Breast epithelium (tissue), 4 donors: ENCODE measurements around the gene LUZP1. TPM values are rescaled to one million over a fixed set of nuclear protein-coding genes. Genes with fewer than 3 reads are reported as not detected.

ENCODE experiments used
- DNase-seq, 2 donors: peaks; one replicate each; pipeline ENCODE4 v3.0.0-alpha.2; 2019; ENCODE audit warnings: low spot score in 2 of 2
- H3K27ac ChIP-seq, 2 donors: fragments of 200-600 bp; sonication (generic) in 1 of 2; one replicate each; pipeline ENCODE4 v1.5.1; 2016 to 2019; ENCODE audit warnings: mild to moderate bottlenecking in 1 of 2
- H3K27me3 ChIP-seq, 2 donors: fragments of 200-600 bp; sonication (generic) in 1 of 2; one replicate each; pipeline versions ENCODE4 v1.5.1 to v1.6.0; 2017 to 2019; ENCODE audit warnings: control low read depth in 1 of 2, mild to moderate bottlenecking in 1 of 2
- H3K36me3 ChIP-seq: fragments of 200-600 bp; one replicate; pipeline ENCODE4 v1.5.1; 2019
- H3K4me1 ChIP-seq, 2 donors: fragments of 200-600 bp; sonication (generic); one replicate each; pipeline ENCODE4 v1.5.1; 2016 to 2019; ENCODE audit warnings: control low read depth in 1 of 2
- H3K4me3 ChIP-seq, 3 donors: fragments of 200-600 bp; sonication (generic); 1 replicate in 2 of 3; 2 replicates in 1 of 3; pipeline ENCODE4 v1.5.1; 2016 to 2019; ENCODE audit warnings: mild to moderate bottlenecking in 3 of 3, moderate library complexity in 2 of 3
- H3K9me3 ChIP-seq, 2 donors: fragments of 200-600 bp; sonication (generic) in 1 of 2; one replicate each; pipeline ENCODE4 v1.5.1; 2016 to 2019; ENCODE audit warnings: control low read depth in 1 of 2
- CTCF ChIP-seq, 3 donors: fragments of 450-650 bp; IDR thresholded peaks; one replicate each; pipeline ENCODE4 v1.5.1; 2016 to 2017; ENCODE audit warnings: antibody characterized with exemption in 3 of 3, mild to moderate bottlenecking in 3 of 3, moderate library complexity in 3 of 3
- POLR2A ChIP-seq: fragments of 450-650 bp; IDR thresholded peaks from one replicate; pipeline ENCODE4 v1.6.1; 2016; ENCODE audit warnings: antibody characterized with exemption, mild to moderate bottlenecking, moderate library complexity
- POLR2AphosphoS5 ChIP-seq, 3 donors: sonication (generic); formaldehyde crosslinking; IDR thresholded peaks; one replicate each; pipeline ENCODE4 v1.6.1; 2017; ENCODE audit warnings: antibody characterized with exemption in 3 of 3
- intact Hi-C: fragments of 100-400 bp; cut with DNase I; formaldehyde crosslinking; loops from one replicate; pipeline ENCODE4 v1.15.1; 2023; ENCODE audit warnings: low total_unique reads
- total RNA-seq, 3 donors: library from RNA; depleted of rRNA; stranded (reverse); fragments of >200 nt; gene quantifications; one replicate each; pipeline ENCODE4 v1.1.0, GENCODE V29; 2016

The LUZP1 gene
- total RNA-seq, 3 donors from 2014 or later = 21.0 to 26.6 (median 24.6) TPM

- peaks cover 0 to 2% of the 10 kb centered on the region in 2 donors for H3K4me1 ChIP-seq
- no peaks in the 10 kb centered on the region for H3K27me3 ChIP-seq
- H3K4me3 ChIP-seq = peak overlapping the region in 2 of 3 donors; percentile 88 to 89
- no peaks in the 10 kb centered on the region for H3K36me3 ChIP-seq
- DNase-seq = peak in 1 of 2 donors; percentile 80
- intact Hi-C loops = no loop called here
- peak overlapping the region; percentile 91 to 95 for H3K27ac ChIP-seq
- TF ChIP-seq POLR2AphosphoS5 (IDR thresholded peaks at IDR 0.05) = peak in 2 of 3 donors; percentile 60 to 74
- TF ChIP-seq POLR2A = no peak
- no peak for TF ChIP-seq CTCF (IDR thresholded peaks at IDR 0.05)
- no peaks in the 10 kb centered on the region for H3K9me3 ChIP-seq
Measured at GRCh38 chr1:23169727-23170335, 1.2 kb upstream of the LUZP1 start.

- Histone ChIP-seq H3K4me3 (peak overlapping the region; percentile 65 to 89 (median 88)), H3K9me3 (no peaks in the 10 kb centered on the region), H3K27me3 (no peaks in the 10 kb centered on the region), H3K27ac (peak overlapping the region; percentile 91 to 95), H3K36me3 (no peaks in the 10 kb centered on the region), H3K4me1 (peaks cover 0 to 2% of the 10 kb centered on the region in 2 donors)
- no peak for DNase-seq
- intact Hi-C loops = no loop called here
- TF ChIP-seq CTCF (IDR thresholded peaks at IDR 0.05) = no peak
- no peak for TF ChIP-seq POLR2A
- no peak for TF ChIP-seq POLR2AphosphoS5 (IDR thresholded peaks at IDR 0.05)
Measured at GRCh38 chr1:23169195-23169575, 529 bp upstream of the LUZP1 start.

- Histone ChIP-seq H3K27ac (peak overlapping the region; percentile 91 to 95), H3K9me3 (no peaks in the 10 kb centered on the region), H3K4me1 (peaks cover 0 to 2% of the 10 kb centered on the region in 2 donors), H3K27me3 (no peaks in the 10 kb centered on the region), H3K36me3 (no peaks in the 10 kb centered on the region), H3K4me3 (peak overlapping the region; percentile 65 to 89 (median 88))
- intact Hi-C loops = no loop called here
- DNase-seq = no peak
- no peak for TF ChIP-seq POLR2AphosphoS5 (IDR thresholded peaks at IDR 0.05)
- no peak for TF ChIP-seq CTCF (IDR thresholded peaks at IDR 0.05)
- no peak for TF ChIP-seq POLR2A
Measured at GRCh38 chr1:23168079-23168444, 594 bp downstream of the LUZP1 start.

- H3K9me3 ChIP-seq = no peaks in the 10 kb centered on the region
- DNase-seq = peak in 1 of 2 donors; percentile 43
- no peaks in the 10 kb centered on the region for H3K36me3 ChIP-seq
- H3K4me3 ChIP-seq = peak overlapping the region; percentile 65 to 89 (median 88)
- H3K4me1 ChIP-seq = peaks cover 0 to 2% of the 10 kb centered on the region in 2 donors
- H3K27me3 ChIP-seq = no peaks in the 10 kb centered on the region
- H3K27ac ChIP-seq = peak overlapping the region; percentile 91 to 95
- intact Hi-C loops = no loop called here
- TF ChIP-seq POLR2A = no peak
- TF ChIP-seq CTCF (IDR thresholded peaks at IDR 0.05) = no peak
- peak in 2 of 3 donors; percentile 43 to 47 for TF ChIP-seq POLR2AphosphoS5 (IDR thresholded peaks at IDR 0.05)
Measured at GRCh38 chr1:23167353-23168078, 1.1 kb downstream of the LUZP1 start.

GRCh38 chr1:23166854-23167253 is 1.8 kb downstream of the LUZP1 start:
- Histone ChIP-seq H3K27ac (peak overlapping the region; percentile 91 to 95), H3K4me1 (peaks cover 0 to 2% of the 10 kb centered on the region in 2 donors), H3K4me3 (peak overlapping the region; percentile 65 to 89 (median 88))

More at GRCh38 chr1:23166854-23167253, 1.8 kb downstream of the LUZP1 start:
- Histone ChIP-seq H3K9me3 (no peaks in the 10 kb centered on the region), H3K27me3 (no peaks in the 10 kb centered on the region), H3K36me3 (no peaks in the 10 kb centered on the region)
- TF ChIP-seq POLR2A (no peak), POLR2AphosphoS5 (IDR thresholded peaks at IDR 0.05) (no peak), CTCF (IDR thresholded peaks at IDR 0.05) (no peak)
- intact Hi-C loops = no loop called here
- no peak for DNase-seq
